AG09319 (cell line): ENCODE results near the gene PSG5.
"Not testable (repeated sequence)": the region's sequence is repeated elsewhere in the genome, so short reads cannot be mapped to it uniquely, and the experiment has no call there.

ENCODE experiments used
- DNase-seq: peaks from one replicate; pipeline ENCODE4 v3.0.0-alpha.2; 2010; ENCODE audit warnings: low read depth; ENCODE audit errors: extremely low read depth
- CTCF ChIP-seq: IDR thresholded peaks from 2 replicates; pipeline ENCODE4 v1.5.1; 2011; ENCODE audit warnings: low read depth, mild to moderate bottlenecking, inconsistent platforms, low read length, moderate library complexity

Gene PSG5

GRCh38 chr19:43186311-43186935, at the start of gene PSG5:
Gene PSG5, minus strand, starts transcription at chr19:43186536. Its CDS starts 131 bp downstream, at chr19:43186405.
- DNase-seq: not testable (repeated sequence)

- DNase-seq: not testable (repeated sequence)
These were observed 49.4 kb upstream of the PSG5 start for GRCh38 chr19:43235686-43236085.

GRCh38 chr19:43229315-43229714, 43.0 kb upstream of the PSG5 start:
- DNase-seq: no peak
- TF ChIP-seq CTCF: peak; percentile 15

- not testable (repeated sequence) for DNase-seq
These were observed 42.4 kb upstream of the PSG5 start for GRCh38 chr19:43228730-43229129.

GRCh38 chr19:43226986-43227385, 40.6 kb upstream of the PSG5 start:
- DNase-seq: not testable (repeated sequence)

GRCh38 chr19:43224855-43225253, 38.5 kb upstream of the PSG5 start:
- no peak for TF ChIP-seq CTCF
- no peak for DNase-seq

- DNase-seq: not testable (repeated sequence)
These were observed 38.0 kb upstream of the PSG5 start for GRCh38 chr19:43224201-43224854.

- not testable (repeated sequence) for DNase-seq
These were observed 35.6 kb upstream of the PSG5 start for GRCh38 chr19:43221891-43222290.

GRCh38 chr19:43219136-43219535, 32.8 kb upstream of the PSG5 start:
- not testable (repeated sequence) for DNase-seq

GRCh38 chr19:43215881-43216280, 29.5 kb upstream of the PSG5 start:
- DNase-seq: not testable (repeated sequence)

GRCh38 chr19:43207991-43208390, 21.7 kb upstream of the PSG5 start:
- TF ChIP-seq CTCF: no peak
- DNase-seq: no peak

GRCh38 chr19:43207174-43207573, 20.8 kb upstream of the PSG5 start:
- not testable (repeated sequence) for DNase-seq
- TF ChIP-seq CTCF: peak; percentile 60

GRCh38 chr19:43205471-43206105, 19.3 kb upstream of the PSG5 start, which contains the start of gene PSG4:
Gene PSG4, minus strand, starts transcription at chr19:43205638. Its CDS starts 102 bp downstream, at chr19:43205536.
- not testable (repeated sequence) for DNase-seq

GRCh38 chr19:43203611-43204010, 17.3 kb upstream of the PSG5 start:
- not testable (repeated sequence) for DNase-seq

- not testable (repeated sequence) for DNase-seq
These were observed 15.6 kb upstream of the PSG5 start for GRCh38 chr19:43201891-43202290.
